SK-N-SH treated with all-trans-retinoic acid at 6 μM for 48 hours (cell line): Measurements from ENCODE around the gene HOXA6.

Source experiments
- ATAC-seq: fragments of 200-7000 bp; cut with Tn5 transposase; 3 replicates; pipeline ENCODE4 v1.9.1; 2020; ENCODE audit warnings: mild to moderate bottlenecking, moderate library complexity
- BACH2 ChIP-seq: fragments of 250-450 bp; sonication (Bioruptor Pico); IDR thresholded peaks from 2 replicates; pipeline ENCODE4 v1.9.0; 2021; ENCODE audit warnings: mild to moderate bottlenecking, borderline replicate concordance
- CSDC2 ChIP-seq: fragments of 250-450 bp; sonication (Bioruptor Pico); IDR thresholded peaks from 2 replicates; pipeline ENCODE4 v1.5.0; 2020; ENCODE audit warnings: mild to moderate bottlenecking, moderate library complexity
- ESRRG ChIP-seq: fragments of 250-450 bp; sonication (Bioruptor Pico); IDR thresholded peaks from 2 replicates; pipeline ENCODE4 v1.6.1; 2021; ENCODE audit warnings: mild to moderate bottlenecking
- GLIS3 ChIP-seq: fragments of 250-450 bp; sonication (Bioruptor Pico); IDR thresholded peaks from 2 replicates; pipeline ENCODE4 v1.5.0; 2020; ENCODE audit warnings: mild to moderate bottlenecking, moderate library complexity
- ISL1 ChIP-seq: fragments of 250-450 bp; sonication (Bioruptor Pico); IDR thresholded peaks from 2 replicates; pipeline ENCODE4 v2.1.2; 2022; ENCODE audit warnings: mild to moderate bottlenecking, moderate library complexity
- RARB ChIP-seq: fragments of 250-450 bp; sonication (Bioruptor Pico); IDR thresholded peaks from 2 replicates; pipeline ENCODE4 v1.8.0; 2021; ENCODE audit warnings: mild to moderate bottlenecking, moderate library complexity
- SNAI2 ChIP-seq: fragments of 250-450 bp; sonication (Bioruptor Pico); IDR thresholded peaks from 2 replicates; pipeline ENCODE4 v1.5.0; 2020; ENCODE audit warnings: mild to moderate bottlenecking, moderate library complexity
- TCF4 ChIP-seq: fragments of 250-450 bp; sonication (Bioruptor Pico); IDR thresholded peaks from 2 replicates; pipeline ENCODE4 v1.8.0; 2021; ENCODE audit warnings: mild to moderate bottlenecking, moderate library complexity, borderline replicate concordance
- TOX ChIP-seq: fragments of 250-450 bp; sonication (Bioruptor Pico); IDR thresholded peaks from 2 replicates; pipeline ENCODE4 v1.8.0; 2021; ENCODE audit warnings: mild to moderate bottlenecking, moderate library complexity, borderline replicate concordance
- ZC3H10 ChIP-seq: fragments of 250-450 bp; sonication (Bioruptor Pico); IDR thresholded peaks from 2 replicates; pipeline ENCODE4 v1.5.1; 2021; ENCODE audit warnings: mild to moderate bottlenecking, moderate library complexity
- ZFP3 ChIP-seq: fragments of 250-450 bp; sonication (Bioruptor Pico); IDR thresholded peaks from 2 replicates; pipeline ENCODE4 v1.5.0; 2020; ENCODE audit warnings: mild to moderate bottlenecking, moderate library complexity
- ZFP30 ChIP-seq: fragments of 450-650 bp; formaldehyde crosslinking; IDR thresholded peaks from 2 replicates; pipeline ENCODE4 v1.5.0; 2022; ENCODE audit warnings: mild to moderate bottlenecking, moderate library complexity
- ZNF70 ChIP-seq: fragments of 450-650 bp; formaldehyde crosslinking; IDR thresholded peaks from 2 replicates; pipeline ENCODE4 v1.5.0; 2020; ENCODE audit warnings: mild to moderate bottlenecking, moderate library complexity
- ZNF8 ChIP-seq: fragments of 450-650 bp; formaldehyde crosslinking; IDR thresholded peaks from 2 replicates; pipeline ENCODE4 v1.5.0; 2020; ENCODE audit warnings: mild to moderate bottlenecking, moderate library complexity
- TF ChIP-seq, protein P1 (sequence below): fragments of 250-450 bp; sonication (Bioruptor Pico); IDR thresholded peaks from 2 replicates; pipeline ENCODE4 v1.5.0; 2020; ENCODE audit warnings: mild to moderate bottlenecking, moderate library complexity
- TF ChIP-seq, protein P2 (sequence below): fragments of 250-450 bp; sonication (Bioruptor Pico); IDR thresholded peaks from 2 replicates; pipeline ENCODE4 v1.8.0; 2021; ENCODE audit warnings: low read depth, mild to moderate bottlenecking, moderate library complexity, borderline replicate concordance
- TF ChIP-seq, protein P3 (sequence below): fragments of 250-450 bp; sonication (Bioruptor Pico); IDR thresholded peaks from 2 replicates; pipeline ENCODE4 v1.8.0; 2020; ENCODE audit warnings: mild to moderate bottlenecking, moderate library complexity, borderline replicate concordance
- TF ChIP-seq, protein P4 (sequence below): fragments of 250-450 bp; sonication (Bioruptor Pico); IDR thresholded peaks from 2 replicates; pipeline ENCODE4 v1.5.1; 2020; ENCODE audit warnings: low read depth, mild to moderate bottlenecking, moderate library complexity
- TF ChIP-seq, protein P5 (sequence below): fragments of 250-450 bp; sonication (Bioruptor Pico); IDR thresholded peaks from 2 replicates; pipeline ENCODE4 v1.5.1; 2021; ENCODE audit warnings: mild to moderate bottlenecking, moderate library complexity

The HOXA6 gene

DNA sequence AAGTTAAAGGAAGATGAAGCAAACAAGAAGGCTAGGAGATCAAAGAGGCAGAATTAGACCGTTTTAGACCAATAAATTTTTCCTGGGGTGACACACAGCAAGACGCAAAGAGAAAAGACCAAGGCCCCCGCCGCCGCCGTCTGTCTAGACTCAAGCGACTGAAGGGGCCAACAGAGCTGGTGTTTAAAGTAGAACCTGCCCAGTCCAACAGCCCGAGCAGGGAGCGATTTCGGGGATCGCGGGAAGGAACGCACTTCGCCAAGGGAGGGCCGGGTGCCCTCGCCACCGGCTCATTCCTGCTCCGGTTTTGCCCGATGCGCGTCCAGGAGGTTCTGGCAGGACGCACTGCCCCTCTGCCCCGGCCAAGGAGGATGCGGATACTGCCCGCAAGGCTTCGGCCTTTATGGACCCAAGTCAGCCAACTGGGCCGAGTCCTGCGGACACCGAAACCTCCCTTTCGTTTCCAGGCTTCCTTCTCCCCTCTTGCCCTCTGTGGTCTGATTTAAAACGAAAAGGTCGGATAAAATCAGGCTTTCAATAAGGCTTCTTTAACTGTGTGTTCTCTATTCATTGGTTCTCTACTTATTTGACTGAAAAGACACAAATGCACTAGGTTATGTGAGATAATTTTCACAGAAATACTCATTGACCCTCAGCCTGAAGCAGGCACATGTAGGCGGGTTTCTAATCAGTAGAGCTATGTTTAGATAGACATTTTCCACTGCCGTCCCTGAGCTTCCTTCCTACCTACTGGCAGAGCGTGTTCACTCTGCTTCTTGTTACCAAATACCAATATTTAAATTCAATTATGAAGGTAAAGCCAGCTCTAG is 11.1 kb upstream of the HOXA6 start:
- no peak for ATAC-seq
- TF ChIP-seq, protein P1, sequence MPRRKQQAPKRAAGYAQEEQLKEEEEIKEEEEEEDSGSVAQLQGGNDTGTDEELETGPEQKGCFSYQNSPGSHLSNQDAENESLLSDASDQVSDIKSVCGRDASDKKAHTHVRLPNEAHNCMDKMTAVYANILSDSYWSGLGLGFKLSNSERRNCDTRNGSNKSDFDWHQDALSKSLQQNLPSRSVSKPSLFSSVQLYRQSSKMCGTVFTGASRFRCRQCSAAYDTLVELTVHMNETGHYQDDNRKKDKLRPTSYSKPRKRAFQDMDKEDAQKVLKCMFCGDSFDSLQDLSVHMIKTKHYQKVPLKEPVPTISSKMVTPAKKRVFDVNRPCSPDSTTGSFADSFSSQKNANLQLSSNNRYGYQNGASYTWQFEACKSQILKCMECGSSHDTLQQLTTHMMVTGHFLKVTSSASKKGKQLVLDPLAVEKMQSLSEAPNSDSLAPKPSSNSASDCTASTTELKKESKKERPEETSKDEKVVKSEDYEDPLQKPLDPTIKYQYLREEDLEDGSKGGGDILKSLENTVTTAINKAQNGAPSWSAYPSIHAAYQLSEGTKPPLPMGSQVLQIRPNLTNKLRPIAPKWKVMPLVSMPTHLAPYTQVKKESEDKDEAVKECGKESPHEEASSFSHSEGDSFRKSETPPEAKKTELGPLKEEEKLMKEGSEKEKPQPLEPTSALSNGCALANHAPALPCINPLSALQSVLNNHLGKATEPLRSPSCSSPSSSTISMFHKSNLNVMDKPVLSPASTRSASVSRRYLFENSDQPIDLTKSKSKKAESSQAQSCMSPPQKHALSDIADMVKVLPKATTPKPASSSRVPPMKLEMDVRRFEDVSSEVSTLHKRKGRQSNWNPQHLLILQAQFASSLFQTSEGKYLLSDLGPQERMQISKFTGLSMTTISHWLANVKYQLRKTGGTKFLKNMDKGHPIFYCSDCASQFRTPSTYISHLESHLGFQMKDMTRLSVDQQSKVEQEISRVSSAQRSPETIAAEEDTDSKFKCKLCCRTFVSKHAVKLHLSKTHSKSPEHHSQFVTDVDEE (CRISPR knock-in tag) = no peak
- TF ChIP-seq, protein P2, sequence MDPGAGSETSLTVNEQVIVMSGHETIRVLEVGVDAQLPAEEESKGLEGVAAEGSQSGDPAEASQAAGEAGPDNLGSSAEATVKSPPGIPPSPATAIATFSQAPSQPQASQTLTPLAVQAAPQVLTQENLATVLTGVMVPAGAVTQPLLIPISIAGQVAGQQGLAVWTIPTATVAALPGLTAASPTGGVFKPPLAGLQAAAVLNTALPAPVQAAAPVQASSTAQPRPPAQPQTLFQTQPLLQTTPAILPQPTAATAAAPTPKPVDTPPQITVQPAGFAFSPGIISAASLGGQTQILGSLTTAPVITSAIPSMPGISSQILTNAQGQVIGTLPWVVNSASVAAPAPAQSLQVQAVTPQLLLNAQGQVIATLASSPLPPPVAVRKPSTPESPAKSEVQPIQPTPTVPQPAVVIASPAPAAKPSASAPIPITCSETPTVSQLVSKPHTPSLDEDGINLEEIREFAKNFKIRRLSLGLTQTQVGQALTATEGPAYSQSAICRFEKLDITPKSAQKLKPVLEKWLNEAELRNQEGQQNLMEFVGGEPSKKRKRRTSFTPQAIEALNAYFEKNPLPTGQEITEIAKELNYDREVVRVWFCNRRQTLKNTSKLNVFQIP (CRISPR knock-in tag) = no peak
- no peak for TF ChIP-seq ZFP3 (CRISPR knock-in tag)

DNA sequence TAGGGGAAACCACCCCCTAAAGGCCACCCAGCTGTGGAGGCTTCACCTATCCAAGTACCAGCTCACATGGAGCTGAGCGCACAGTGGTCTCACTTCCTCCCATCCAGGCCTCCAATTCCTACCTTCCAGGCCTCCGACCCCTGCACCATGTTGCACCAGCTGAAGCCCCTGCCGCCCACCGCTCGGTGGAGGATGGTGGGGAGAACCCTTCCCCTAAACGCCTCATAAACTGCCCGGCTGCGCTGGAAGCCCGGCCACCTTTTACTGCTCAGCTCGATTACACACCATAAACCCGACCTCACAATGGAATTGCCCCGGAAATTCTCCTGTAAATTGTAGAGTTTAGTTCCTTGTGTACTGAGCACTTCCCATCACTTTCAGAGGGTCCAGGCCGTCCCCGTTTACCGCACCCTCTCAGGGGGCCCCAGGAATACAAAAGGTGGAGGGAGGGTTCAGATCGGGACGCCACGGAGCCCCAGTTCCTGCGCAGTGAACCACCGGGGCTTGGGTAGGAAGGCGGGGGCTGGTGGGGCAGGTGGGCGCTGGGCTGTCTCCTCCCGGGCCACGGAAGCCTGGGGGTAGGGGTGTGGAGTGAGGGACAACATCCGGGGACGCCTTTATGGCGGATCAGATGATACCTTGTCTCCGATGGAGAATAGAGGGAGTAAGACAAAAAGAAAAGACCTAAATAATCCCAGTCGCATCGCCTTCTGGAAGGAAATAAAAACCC is 10.3 kb upstream of the HOXA6 start:
- no peak for ATAC-seq
- TF ChIP-seq, protein P2 (CRISPR knock-in tag) = no peak
- no peak for TF ChIP-seq ZNF8 (CRISPR knock-in tag)
- TF ChIP-seq CSDC2 = no peak
- TF ChIP-seq BACH2 (CRISPR knock-in tag) = no peak
- TF ChIP-seq RARB (CRISPR knock-in tag) = no peak
- TF ChIP-seq ZFP30 = no peak
- no peak for TF ChIP-seq ESRRG (CRISPR knock-in tag)
- no peak for TF ChIP-seq TCF4 (CRISPR knock-in tag)
- TF ChIP-seq, protein P3, sequence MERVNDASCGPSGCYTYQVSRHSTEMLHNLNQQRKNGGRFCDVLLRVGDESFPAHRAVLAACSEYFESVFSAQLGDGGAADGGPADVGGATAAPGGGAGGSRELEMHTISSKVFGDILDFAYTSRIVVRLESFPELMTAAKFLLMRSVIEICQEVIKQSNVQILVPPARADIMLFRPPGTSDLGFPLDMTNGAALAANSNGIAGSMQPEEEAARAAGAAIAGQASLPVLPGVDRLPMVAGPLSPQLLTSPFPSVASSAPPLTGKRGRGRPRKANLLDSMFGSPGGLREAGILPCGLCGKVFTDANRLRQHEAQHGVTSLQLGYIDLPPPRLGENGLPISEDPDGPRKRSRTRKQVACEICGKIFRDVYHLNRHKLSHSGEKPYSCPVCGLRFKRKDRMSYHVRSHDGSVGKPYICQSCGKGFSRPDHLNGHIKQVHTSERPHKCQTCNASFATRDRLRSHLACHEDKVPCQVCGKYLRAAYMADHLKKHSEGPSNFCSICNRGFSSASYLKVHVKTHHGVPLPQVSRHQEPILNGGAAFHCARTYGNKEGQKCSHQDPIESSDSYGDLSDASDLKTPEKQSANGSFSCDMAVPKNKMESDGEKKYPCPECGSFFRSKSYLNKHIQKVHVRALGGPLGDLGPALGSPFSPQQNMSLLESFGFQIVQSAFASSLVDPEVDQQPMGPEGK (CRISPR knock-in tag) = no peak
- TF ChIP-seq TOX (CRISPR knock-in tag) = no peak
- no peak for TF ChIP-seq SNAI2
- TF ChIP-seq ZNF70 = no peak
- TF ChIP-seq ISL1 (CRISPR knock-in tag) = no peak
- TF ChIP-seq, protein P4, sequence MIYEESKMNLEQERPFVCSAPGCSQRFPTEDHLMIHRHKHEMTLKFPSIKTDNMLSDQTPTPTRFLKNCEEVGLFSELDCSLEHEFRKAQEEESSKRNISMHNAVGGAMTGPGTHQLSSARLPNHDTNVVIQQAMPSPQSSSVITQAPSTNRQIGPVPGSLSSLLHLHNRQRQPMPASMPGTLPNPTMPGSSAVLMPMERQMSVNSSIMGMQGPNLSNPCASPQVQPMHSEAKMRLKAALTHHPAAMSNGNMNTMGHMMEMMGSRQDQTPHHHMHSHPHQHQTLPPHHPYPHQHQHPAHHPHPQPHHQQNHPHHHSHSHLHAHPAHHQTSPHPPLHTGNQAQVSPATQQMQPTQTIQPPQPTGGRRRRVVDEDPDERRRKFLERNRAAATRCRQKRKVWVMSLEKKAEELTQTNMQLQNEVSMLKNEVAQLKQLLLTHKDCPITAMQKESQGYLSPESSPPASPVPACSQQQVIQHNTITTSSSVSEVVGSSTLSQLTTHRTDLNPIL (CRISPR knock-in tag) = no peak
- TF ChIP-seq, protein P5, sequence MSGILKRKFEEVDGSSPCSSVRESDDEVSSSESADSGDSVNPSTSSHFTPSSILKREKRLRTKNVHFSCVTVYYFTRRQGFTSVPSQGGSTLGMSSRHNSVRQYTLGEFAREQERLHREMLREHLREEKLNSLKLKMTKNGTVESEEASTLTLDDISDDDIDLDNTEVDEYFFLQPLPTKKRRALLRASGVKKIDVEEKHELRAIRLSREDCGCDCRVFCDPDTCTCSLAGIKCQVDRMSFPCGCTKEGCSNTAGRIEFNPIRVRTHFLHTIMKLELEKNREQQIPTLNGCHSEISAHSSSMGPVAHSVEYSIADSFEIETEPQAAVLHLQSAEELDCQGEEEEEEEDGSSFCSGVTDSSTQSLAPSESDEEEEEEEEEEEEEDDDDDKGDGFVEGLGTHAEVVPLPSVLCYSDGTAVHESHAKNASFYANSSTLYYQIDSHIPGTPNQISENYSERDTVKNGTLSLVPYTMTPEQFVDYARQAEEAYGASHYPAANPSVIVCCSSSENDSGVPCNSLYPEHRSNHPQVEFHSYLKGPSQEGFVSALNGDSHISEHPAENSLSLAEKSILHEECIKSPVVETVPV (CRISPR knock-in tag) = no peak
- TF ChIP-seq ZC3H10 = no peak
- TF ChIP-seq GLIS3 (CRISPR knock-in tag) = no peak
